Subcutaneous abdominal adipose tissue (tissue), 5 donors: ENCODE data around the gene RNF168.
"Not testable (repeated sequence)": the region's sequence is repeated elsewhere in the genome, so short reads cannot be mapped to it uniquely, and the experiment has no call there.

Experiments
- H3K27ac ChIP-seq: one replicate; pipeline ENCODE4 v1.7.0; 2013; ENCODE audit warnings: low read depth, mild to moderate bottlenecking, inconsistent platforms, low read length, moderate library complexity
- H3K27me3 ChIP-seq, 5 donors: one replicate each; pipeline ENCODE4 v1.7.0; 2013; ENCODE audit warnings: low read length in 5 of 5, inconsistent platforms in 1 of 5; ENCODE audit not compliant: control insufficient read depth in 5 of 5, insufficient read depth in 4 of 5
- H3K36me3 ChIP-seq, 5 donors: one replicate each; pipeline ENCODE4 v1.7.0; 2013; ENCODE audit warnings: low read length in 5 of 5; ENCODE audit not compliant: control insufficient read depth in 5 of 5, insufficient read depth in 5 of 5
- H3K4me1 ChIP-seq, 5 donors: one replicate each; pipeline ENCODE4 v1.7.0; 2013; ENCODE audit warnings: low read length in 5 of 5, mild to moderate bottlenecking in 3 of 5, moderate library complexity in 1 of 5; ENCODE audit not compliant: control insufficient read depth in 5 of 5, insufficient read depth in 5 of 5
- H3K4me3 ChIP-seq, 5 donors: one replicate each; pipeline ENCODE4 v1.7.0; 2013; ENCODE audit warnings: low read length in 5 of 5, low read depth in 1 of 5
- H3K9ac ChIP-seq, 5 donors: one replicate each; pipeline ENCODE4 v1.7.0; 2013; ENCODE audit warnings: low read length in 5 of 5, mild to moderate bottlenecking in 4 of 5, moderate library complexity in 3 of 5
- H3K9me3 ChIP-seq, 5 donors: one replicate each; pipeline ENCODE4 v1.7.0; 2013; ENCODE audit warnings: low read length in 5 of 5; ENCODE audit not compliant: control insufficient read depth in 5 of 5
- donor health status: healthy.
- donor health status: healthy.
- donor health status: healthy.
- donor health status: healthy.
- donor health status: healthy.

Gene RNF168

GRCh38 chr3:196533260-196533681 lies 29.7 kb upstream of the RNF168 start:
- Histone ChIP-seq H3K4me3 (no peak overlapping the region), H3K27me3 (peaks cover 0 to 8% (median 0%) of the 10 kb centered on the region in 5 donors), H3K9me3 (peaks cover 0 to 4% (median 0%) of the 10 kb centered on the region in 5 donors), H3K9ac (no peak overlapping the region), H3K27ac (no peak overlapping the region), H3K4me1 (peaks cover 0 to 9% (median 6%) of the 10 kb centered on the region in 5 donors), H3K36me3 (no peaks in the 10 kb centered on the region)

GRCh38 chr3:196531418-196531817 lies 27.9 kb upstream of the RNF168 start:
- Histone ChIP-seq H3K27ac (no peak overlapping the region), H3K27me3 (peaks cover 0 to 8% (median 0%) of the 10 kb centered on the region in 5 donors), H3K9me3 (peaks cover 0 to 4% (median 0%) of the 10 kb centered on the region in 5 donors), H3K4me1 (peaks cover 0 to 9% (median 6%) of the 10 kb centered on the region in 5 donors), H3K36me3 (no peaks in the 10 kb centered on the region), H3K4me3 (no peak overlapping the region), H3K9ac (no peak overlapping the region)

- no peak overlapping the region for H3K27ac ChIP-seq
- peak overlapping the region in 3 of 5 donors; percentile 64 to 70 (median 68) for H3K9ac ChIP-seq
- peaks cover 0 to 8% (median 0%) of the 10 kb centered on the region in 5 donors for H3K27me3 ChIP-seq
- peaks cover 0 to 4% (median 0%) of the 10 kb centered on the region in 5 donors for H3K9me3 ChIP-seq
- peak overlapping the region; percentile 48 to 74 (median 65) for H3K4me3 ChIP-seq
- no peaks in the 10 kb centered on the region for H3K36me3 ChIP-seq
- H3K4me1 ChIP-seq = peaks cover 0 to 9% (median 6%) of the 10 kb centered on the region in 5 donors
These were observed 25.2 kb upstream of the RNF168 start for GRCh38 chr3:196528639-196529233.

GRCh38 chr3:196525141-196525540 lies 21.6 kb upstream of the RNF168 start:
- H3K9me3 ChIP-seq = peaks cover 2 to 19% (median 8%) of the 10 kb centered on the region in 5 donors
- no peak overlapping the region for H3K9ac ChIP-seq

GRCh38 chr3:196524527-196524926 lies 21.0 kb upstream of the RNF168 start:
- H3K4me3 ChIP-seq = no peak overlapping the region
- peaks cover 0 to 9% (median 6%) of the 10 kb centered on the region in 5 donors for H3K4me1 ChIP-seq
- H3K9ac ChIP-seq = no peak overlapping the region
- H3K36me3 ChIP-seq = no peaks in the 10 kb centered on the region
- no peak overlapping the region for H3K27ac ChIP-seq
- peaks cover 3 to 25% (median 14%) of the 10 kb centered on the region in 5 donors for H3K9me3 ChIP-seq
- H3K27me3 ChIP-seq = no peaks in the 10 kb centered on the region

More at GRCh38 chr3:196525141-196525540, 21.6 kb upstream of the RNF168 start:
- no peaks in the 10 kb centered on the region for H3K27me3 ChIP-seq
- no peaks in the 10 kb centered on the region for H3K36me3 ChIP-seq
- H3K27ac ChIP-seq = no peak overlapping the region
- no peak overlapping the region for H3K4me3 ChIP-seq
- peaks cover 0 to 9% (median 6%) of the 10 kb centered on the region in 5 donors for H3K4me1 ChIP-seq

GRCh38 chr3:196523841-196524240 lies 20.3 kb upstream of the RNF168 start:
- Histone ChIP-seq H3K9me3 (peaks cover 4 to 32% (median 21%) of the 10 kb centered on the region in 5 donors), H3K27me3 (no peaks in the 10 kb centered on the region), H3K36me3 (no peaks in the 10 kb centered on the region), H3K9ac (no peak overlapping the region), H3K4me1 (peaks cover 0 to 5% (median 4%) of the 10 kb centered on the region in 5 donors), H3K27ac (no peak overlapping the region), H3K4me3 (no peak overlapping the region)

GRCh38 chr3:196521291-196521690 lies 17.7 kb upstream of the RNF168 start:
- H3K4me3 ChIP-seq, H3K27ac ChIP-seq, H3K36me3 ChIP-seq, H3K27me3 ChIP-seq, H3K4me1 ChIP-seq, H3K9ac ChIP-seq: not testable (repeated sequence)
- H3K9me3 ChIP-seq = peaks cover 6 to 42% (median 33%) of the 10 kb centered on the region in 5 donors

GRCh38 chr3:196519718-196520082 lies 16.1 kb upstream of the RNF168 start:
- Histone ChIP-seq H3K27ac (no peak overlapping the region), H3K36me3 (no peaks in the 10 kb centered on the region), H3K27me3 (no peaks in the 10 kb centered on the region), H3K9me3 (peaks cover 6 to 42% (median 33%) of the 10 kb centered on the region in 5 donors), H3K4me1 (no peaks in the 10 kb centered on the region), H3K4me3 (peak overlapping the region in 3 of 5 donors; percentile 13 to 23 (median 13)), H3K9ac (no peak overlapping the region)

- H3K27ac ChIP-seq = no peak overlapping the region
- H3K9ac ChIP-seq = no peak overlapping the region
- no peaks in the 10 kb centered on the region for H3K4me1 ChIP-seq
- H3K27me3 ChIP-seq = no peaks in the 10 kb centered on the region
- peaks cover 6 to 42% (median 33%) of the 10 kb centered on the region in 5 donors for H3K9me3 ChIP-seq
- H3K4me3 ChIP-seq = peak overlapping the region in 3 of 5 donors; percentile 13 to 23 (median 13)
- H3K36me3 ChIP-seq = no peaks in the 10 kb centered on the region
These were observed 15.6 kb upstream of the RNF168 start for GRCh38 chr3:196518966-196519717.

GRCh38 chr3:196517919-196518318 lies 14.4 kb upstream of the RNF168 start:
- no peak overlapping the region for H3K4me3 ChIP-seq
- no peaks in the 10 kb centered on the region for H3K27me3 ChIP-seq
- H3K36me3 ChIP-seq = no peaks in the 10 kb centered on the region
- no peak overlapping the region for H3K27ac ChIP-seq
- H3K9me3 ChIP-seq = peaks cover 6 to 42% (median 33%) of the 10 kb centered on the region in 5 donors
- H3K4me1 ChIP-seq = no peaks in the 10 kb centered on the region
- H3K9ac ChIP-seq = no peak overlapping the region
